Hematopoietic multipotent progenitor cell treated with erythropoietin and hydrocortisone succinate and interleukin-3 and kit ligand, for 15 days (in vitro differentiated cells): ENCODE measurements around the gene TMEM128.
"Not testable (repeated sequence)": the region's sequence is repeated elsewhere in the genome, so short reads cannot be mapped to it uniquely, and the experiment has no call there.

Source experiments
- DNase-seq: peaks from one replicate; pipeline ENCODE4 v3.0.0-alpha.2; 2015; ENCODE audit warnings: low spot score

Gene TMEM128

GRCh38 chr4:4254666-4255065, 6.6 kb upstream of the TMEM128 start:
- DNase-seq, result no peak

DNA sequence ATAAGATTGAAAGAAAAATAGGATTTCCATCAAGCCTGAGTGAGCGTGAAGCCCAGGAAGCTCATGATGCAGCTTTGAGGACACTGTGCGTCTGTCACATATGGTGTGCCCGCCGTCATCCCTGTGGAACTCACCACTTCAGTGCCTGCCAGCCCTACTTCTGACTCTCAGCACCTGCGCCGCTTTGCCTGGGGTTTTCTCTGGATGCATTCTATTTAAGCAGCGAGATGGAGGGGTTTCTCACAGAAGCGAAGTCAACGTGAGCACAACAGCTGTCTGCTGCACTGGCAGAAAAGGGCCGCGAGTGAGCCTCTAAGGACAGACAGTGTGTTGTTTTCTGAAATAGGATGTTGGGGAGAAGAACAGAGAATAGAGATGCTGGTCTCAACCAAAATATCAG, 6.2 kb upstream of the TMEM128 start:
- DNase-seq, result no peak

DNA sequence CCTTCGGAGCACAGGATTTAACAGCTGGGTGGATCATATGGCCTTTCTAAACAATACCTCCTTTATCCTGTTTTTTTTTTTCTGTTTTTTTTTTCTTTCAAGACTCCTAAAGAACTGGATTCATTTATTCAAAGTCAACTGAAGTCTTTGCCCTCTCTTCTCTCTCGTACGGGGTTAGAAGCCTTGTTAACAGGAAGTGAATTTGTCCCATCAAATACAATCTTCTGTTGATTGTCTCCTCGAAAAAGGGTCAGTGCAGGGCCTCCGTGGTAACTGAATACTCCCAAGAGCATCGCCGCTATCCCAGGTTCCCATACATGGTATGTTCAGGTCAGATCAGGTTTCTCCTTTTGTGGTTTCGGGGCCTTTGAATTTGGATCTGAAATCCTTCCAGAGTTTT, 1.8 kb upstream of the TMEM128 start:
- no peak for DNase-seq

- not testable (repeated sequence) for DNase-seq
These were observed 1.3 kb upstream of the TMEM128 start for GRCh38 chr4:4249342-4249741.

GRCh38 chr4:4248885-4249203, 821 bp upstream of the TMEM128 start:
- peak; percentile 20 for DNase-seq

DNA sequence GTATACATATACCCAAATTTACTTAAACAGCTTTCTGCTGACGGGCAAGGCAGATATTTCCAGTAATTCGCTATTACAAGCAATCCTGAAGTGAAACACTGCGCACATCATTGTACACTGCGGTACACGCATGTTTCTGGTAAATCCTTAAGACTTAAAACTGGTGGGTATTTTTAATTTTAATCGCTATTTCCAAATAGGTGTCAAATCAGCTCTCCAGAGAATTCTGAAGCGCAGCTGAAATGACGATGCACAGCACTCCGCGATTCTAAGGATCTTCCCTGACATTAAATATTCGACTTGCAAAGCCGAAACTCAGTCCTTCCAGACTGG, 361 bp downstream of the TMEM128 start:
- no peak for DNase-seq

DNA sequence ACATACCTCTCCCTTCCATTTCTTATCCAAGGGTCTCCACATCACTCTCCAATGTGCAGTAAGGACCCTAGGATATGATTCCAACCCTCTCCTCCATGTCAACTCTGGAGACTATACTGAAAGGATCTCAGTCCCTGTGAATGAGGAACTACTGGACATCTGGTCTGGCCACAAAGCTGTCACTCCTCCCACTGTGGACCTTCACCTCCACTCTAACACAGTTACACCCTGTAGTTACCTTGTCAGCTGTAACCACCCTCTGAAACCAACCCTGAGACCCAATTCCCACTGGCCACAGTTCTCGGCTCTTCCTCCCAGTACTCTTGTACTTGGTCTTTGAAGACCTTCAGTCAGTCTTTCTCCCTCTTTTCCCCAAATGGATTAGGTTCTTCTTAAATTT, 2.9 kb downstream of the TMEM128 start:
- no peak for DNase-seq

DNA sequence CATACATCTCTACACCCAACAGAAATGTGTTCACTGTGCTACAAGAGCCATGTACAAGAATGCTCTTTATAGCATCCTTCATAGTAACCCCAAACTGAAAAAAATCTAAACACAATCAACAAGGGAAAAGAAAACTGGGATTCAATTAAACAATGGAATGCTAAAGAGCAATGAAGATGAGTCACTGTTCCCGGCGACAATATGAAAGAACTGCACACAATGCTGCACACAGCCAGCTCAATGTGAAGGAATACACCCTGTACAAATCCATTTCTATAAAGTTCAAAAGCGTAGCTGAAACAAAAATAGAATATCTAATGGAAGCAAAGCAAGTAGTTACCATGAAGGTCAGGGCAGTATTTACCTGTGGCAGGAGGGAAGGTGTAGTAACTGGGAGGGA, 8.5 kb downstream of the TMEM128 start:
- not testable (repeated sequence) for DNase-seq

- DNase-seq, result no peak
These were observed 14.4 kb downstream of the TMEM128 start for GRCh38 chr4:4233610-4234009.

DNA sequence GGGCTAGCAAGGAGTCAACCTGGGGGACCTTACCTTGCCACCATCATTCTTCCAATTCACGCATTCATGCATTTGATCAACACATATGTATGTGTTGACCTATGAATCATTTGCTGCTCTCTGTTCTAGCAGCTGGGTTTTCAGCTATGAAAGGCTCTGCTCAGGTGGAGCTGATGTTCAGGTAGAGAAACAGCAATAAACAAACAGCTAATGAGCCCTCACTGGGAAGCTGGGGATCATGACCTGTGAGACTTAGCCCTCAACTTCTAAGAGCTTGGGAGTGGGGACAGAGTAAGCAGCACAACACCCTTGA, 19.7 kb downstream of the TMEM128 start:
- no peak for DNase-seq

- DNase-seq, result no peak
These were observed 20.3 kb downstream of the TMEM128 start for GRCh38 chr4:4227510-4228355.

- DNase-seq, result no peak
These were observed 21.2 kb downstream of the TMEM128 start, which contains the start of gene OTOP1 for GRCh38 chr4:4226606-4227438. TSS of gene OTOP1 (minus strand) at chr4:4226929. CDS start at chr4:4226864, 65 bp downstream.

- DNase-seq, result no peak
These were observed 22.0 kb downstream of the TMEM128 start for GRCh38 chr4:4225915-4226605.

GRCh38 chr4:4217113-4217512, 30.9 kb downstream of the TMEM128 start:
- DNase-seq, result no peak

- DNase-seq, result no peak
These were observed 31.4 kb downstream of the TMEM128 start for GRCh38 chr4:4216648-4217047.

DNA sequence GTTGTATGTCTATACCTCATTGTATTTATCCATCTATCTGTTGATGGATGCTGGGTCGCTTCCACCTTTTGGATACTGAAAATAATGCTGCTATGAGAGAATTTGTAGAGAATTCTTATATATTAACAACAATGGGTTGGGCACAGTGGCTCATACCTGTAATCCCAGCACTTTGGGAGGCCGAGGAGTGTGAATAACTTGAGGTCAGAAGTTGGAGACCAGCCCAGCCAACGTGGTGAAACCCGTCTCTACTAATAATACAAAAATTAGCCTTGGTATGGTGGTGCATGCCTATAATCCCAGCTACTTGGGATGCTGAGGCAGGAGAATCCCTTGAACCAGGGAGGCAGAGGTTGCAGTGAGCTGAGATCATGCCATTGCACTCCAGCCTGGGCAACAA, 34.3 kb downstream of the TMEM128 start:
- not testable (repeated sequence) for DNase-seq

DNA sequence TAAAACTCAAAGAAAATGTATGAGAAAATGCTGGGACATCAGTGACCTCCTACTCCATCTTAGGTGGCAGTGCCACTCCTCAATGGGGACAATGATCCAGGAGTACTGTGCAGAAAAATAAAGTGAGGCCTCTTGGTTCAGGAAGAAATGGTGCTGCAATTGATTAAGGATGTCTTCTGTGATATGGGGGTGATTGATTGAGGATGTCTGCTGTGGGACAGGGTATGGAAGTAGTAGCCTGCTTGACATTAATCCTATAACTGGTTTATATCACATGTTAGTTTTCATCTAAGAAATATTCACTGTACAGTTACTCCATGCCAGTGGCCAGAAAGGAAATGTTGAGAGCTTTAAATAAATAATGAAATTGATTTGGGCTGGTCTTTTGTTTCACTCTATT, 41.8 kb downstream of the TMEM128 start:
- DNase-seq, result no peak

DNA sequence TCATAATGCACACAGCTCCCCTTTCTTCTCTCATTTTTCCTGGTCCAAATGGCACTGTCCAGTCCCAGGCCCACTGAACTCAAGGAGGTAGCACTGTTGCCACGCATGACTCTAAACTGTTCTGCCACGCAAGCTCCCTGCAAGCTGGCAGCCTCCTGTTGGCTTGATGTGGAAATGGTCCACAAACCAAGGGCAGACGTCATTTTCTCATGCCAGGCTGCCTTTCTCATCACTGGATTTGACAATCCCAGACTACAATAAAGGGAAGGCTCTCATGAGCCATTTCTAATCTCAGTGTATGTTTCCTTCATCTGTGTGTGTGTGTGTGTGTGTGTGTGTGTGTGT, 43.6 kb downstream of the TMEM128 start:
- no peak for DNase-seq

DNA sequence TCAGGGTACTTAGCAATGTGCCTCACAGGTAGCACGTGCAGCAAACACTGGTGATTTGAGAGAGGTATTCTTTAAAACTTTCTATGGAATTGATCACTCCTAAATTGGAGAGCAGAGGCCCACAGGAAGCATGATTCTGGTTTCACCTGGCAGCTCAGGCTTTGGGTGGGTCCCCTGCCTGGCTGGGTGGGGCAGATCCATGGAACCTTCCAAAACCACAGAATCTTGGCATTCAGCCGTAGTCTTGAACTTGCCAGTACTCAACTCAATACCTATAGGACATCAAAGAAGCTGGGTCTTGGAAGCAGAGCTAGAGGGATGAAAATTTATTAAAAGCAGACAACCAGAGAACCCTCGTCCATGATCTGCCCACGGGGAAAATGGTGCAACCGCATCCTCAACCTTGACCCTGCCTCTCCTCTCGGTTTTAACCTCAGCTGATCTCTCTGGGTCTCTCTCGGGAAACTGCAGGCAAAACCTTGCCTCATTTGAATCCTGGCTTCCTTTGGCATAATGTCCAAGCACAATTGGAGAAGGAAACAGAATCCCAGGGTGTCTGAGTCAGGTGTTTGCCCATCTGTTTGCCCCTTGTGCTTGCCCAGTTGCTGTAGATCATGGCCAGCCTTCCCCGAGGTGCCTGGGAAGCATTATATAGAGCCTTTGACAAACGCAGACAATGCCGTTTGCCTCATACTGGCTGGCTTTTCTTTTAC, 44.2 kb downstream of the TMEM128 start:
- no peak for DNase-seq

- DNase-seq, result no peak
These were observed 45.5 kb downstream of the TMEM128 start for GRCh38 chr4:4202510-4202909.

- DNase-seq, result no peak
These were observed 47.4 kb downstream of the TMEM128 start for GRCh38 chr4:4200624-4201023.

DNA sequence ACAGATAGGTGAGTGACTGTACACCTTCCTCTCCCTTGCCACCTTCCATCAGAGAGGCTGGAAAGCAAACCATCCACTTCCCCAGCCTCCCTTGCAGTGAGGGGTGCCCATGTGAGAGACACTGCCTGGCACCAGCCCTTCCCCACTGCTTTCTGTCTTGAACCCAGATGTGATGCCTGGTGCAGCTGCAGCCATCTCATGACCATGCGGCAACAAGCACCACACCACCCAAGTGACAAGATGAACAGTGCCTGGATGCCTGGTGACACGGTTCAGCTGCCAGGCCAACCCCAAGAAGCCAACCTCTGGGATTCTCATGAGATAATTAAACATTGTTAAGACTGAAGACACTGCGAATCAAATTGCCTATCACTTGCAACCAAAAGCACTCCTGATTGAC, 52.7 kb downstream of the TMEM128 start:
- DNase-seq, result no peak

- not testable (repeated sequence) for DNase-seq
These were observed 59.5 kb downstream of the TMEM128 start for GRCh38 chr4:4188557-4188956.
